Uterus (tissue), 2 donors: ENCODE measurements around the gene STYXL1.

Experiments
- CTCF ChIP-seq, 4 experiments: fragments of 200-600 bp in 2 of 4; fragments of 450-650 bp in 2 of 4; sonication (generic) in 2 of 4; IDR thresholded peaks; one replicate each; pipeline ENCODE4 v1.5.1; 2016 to 2019; ENCODE audit warnings: antibody characterized with exemption in 4 of 4, mild to moderate bottlenecking in 2 of 4, moderate library complexity in 1 of 4
- POLR2A ChIP-seq, 2 donors: fragments of 450-650 bp; IDR thresholded peaks; one replicate each; pipeline ENCODE4 v1.6.1; 2016; ENCODE audit warnings: antibody characterized with exemption in 2 of 2, mild to moderate bottlenecking in 1 of 2, moderate library complexity in 1 of 2

DNA sequence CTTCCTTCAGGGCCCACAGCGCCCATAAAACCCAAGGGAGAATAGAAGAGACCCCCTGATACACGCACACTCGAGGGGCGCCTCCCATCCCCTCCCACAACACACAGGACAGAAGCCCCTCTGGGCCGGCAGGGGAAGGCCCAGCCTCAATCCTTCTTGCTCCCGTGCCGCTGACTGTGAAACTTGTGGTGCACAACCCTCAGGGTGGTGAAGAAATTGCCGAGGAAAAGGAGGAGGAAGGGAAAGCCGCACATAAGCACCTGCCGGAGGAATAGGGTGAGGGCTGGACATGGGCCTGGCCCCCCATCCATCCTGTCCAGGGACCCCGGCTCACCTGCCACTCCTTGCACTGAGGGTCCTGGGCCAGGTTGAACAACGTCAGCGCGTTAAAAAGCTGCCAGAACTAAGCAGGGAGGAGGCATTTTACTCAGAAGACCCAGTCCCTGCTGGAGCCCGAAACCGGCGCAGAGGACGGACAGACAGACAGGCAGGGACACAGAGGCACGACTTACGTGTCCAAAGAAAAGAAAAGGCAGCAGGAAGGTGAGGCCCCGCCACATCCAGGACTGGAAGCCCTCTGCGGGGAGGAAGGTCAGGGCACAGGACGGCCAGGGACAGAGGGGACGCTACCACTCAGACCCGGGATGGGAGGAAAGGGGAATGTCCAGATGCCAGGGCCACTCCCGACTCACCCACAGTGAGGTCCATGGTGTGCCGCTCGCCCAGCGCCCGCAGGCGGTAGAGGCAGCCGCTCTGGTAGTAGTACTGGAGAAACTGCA lies 60.6 kb downstream of the STYXL1 start:
- no peak for TF ChIP-seq CTCF (IDR thresholded peaks at IDR 0.05)
- TF ChIP-seq POLR2A (IDR thresholded peaks at IDR 0.05): no peak
